Erythroblast (primary cell): ENCODE data around the gene PIP4K2A.

ENCODE experiments used
- GATA1 ChIP-seq: IDR thresholded peaks from 2 replicates; pipeline ENCODE4 v1.6.1; 2011; ENCODE audit warnings: low read depth, mild to moderate bottlenecking, control low read depth, low read length, moderate library complexity
- POLR2A ChIP-seq: IDR thresholded peaks from 2 replicates; pipeline ENCODE4 v1.6.1; 2011; ENCODE audit warnings: mild to moderate bottlenecking, low read length

DNA sequence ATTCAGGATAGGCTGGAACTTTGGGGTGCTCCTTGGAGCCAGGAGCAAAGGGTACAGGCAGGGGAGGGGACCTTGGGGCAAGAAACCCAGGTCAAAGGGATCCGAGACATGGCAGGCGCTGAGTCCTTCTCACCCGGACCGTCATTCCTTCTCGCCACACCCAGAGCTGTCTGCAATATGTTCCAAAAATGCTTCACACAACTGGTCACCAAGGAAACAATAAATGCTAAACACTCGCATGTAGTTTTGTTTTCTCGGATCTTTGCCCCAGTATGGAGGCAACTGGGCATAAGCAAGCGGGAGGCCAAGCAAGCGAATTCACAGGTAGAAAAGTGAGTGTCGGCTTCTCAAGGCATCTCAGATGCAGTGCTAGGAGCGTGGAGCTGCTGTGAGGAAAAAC lies 80.8 kb downstream of the PIP4K2A start:
- TF ChIP-seq POLR2A, result no peak
- no peak for TF ChIP-seq GATA1
